A549 (cell line): Measurements from ENCODE around the gene ABHD17A. TPM values are rescaled to one million over a fixed set of nuclear protein-coding genes. Genes with fewer than 3 reads are reported as not detected.

Experiments
- ATAC-seq, 2 experiments: fragments of 200-7000 bp in 1 of 2; fragments of >200 bp in 1 of 2; cut with Nextera tagmentation in 1 of 2; cut with Tn5 transposase in 1 of 2; 3 replicates each; pipeline versions ENCODE4 v1.8.0 to v1.9.1; 2018 to 2020; ENCODE audit warnings: mild to moderate bottlenecking in 1 of 2, moderate library complexity in 1 of 2
- CTCF ChIA-PET: fragments of 300-600 bp; sonication (Branson Sonifier 250); formaldehyde crosslinking; extraction: SDS; loops from one replicate; lab custom pipeline; 2021; ENCODE audit warnings: antibody characterized with exemption, inconsistent platforms; lab: Yijun Ruan, JAX
- POLR2A ChIA-PET: fragments of 350-600 bp; formaldehyde crosslinking; extraction: SDS; loops from one replicate; lab custom pipeline; 2021; ENCODE audit warnings: antibody characterized with exemption, inconsistent platforms; lab: Yijun Ruan, JAX
- DNase-seq, 2 experiments: peaks; one replicate each; pipeline versions ENCODE4 v3.0.0 to v3.0.0-alpha.2; 2011 to 2016; ENCODE audit warnings: low read depth in 1 of 2, low spot score in 1 of 2
- FAIRE-seq: peaks from 2 replicates; lab custom pipeline; 2011; peaks lifted over from hg19 to GRCh38; lab: Jason Lieb, UNC
- H3K27ac ChIP-seq, 2 experiments: fragments of >200 bp; sonication (Bioruptor Twin); formaldehyde crosslinking; 3 replicates each; pipeline ENCODE4 v1.5.1; 2016 to 2017
- H3K4me1 ChIP-seq: fragments of >200 bp; sonication (Bioruptor Twin); formaldehyde crosslinking; 3 replicates; pipeline ENCODE4 v1.6.1; 2016
- H3K4me2 ChIP-seq: fragments of >200 bp; sonication (Bioruptor Twin); formaldehyde crosslinking; 3 replicates; pipeline ENCODE4 v1.6.1; 2016
- H3K4me3 ChIP-seq: fragments of >200 bp; sonication (Bioruptor Twin); formaldehyde crosslinking; 3 replicates; pipeline ENCODE4 v1.5.1; 2016
- H3K9me3 ChIP-seq: fragments of >200 bp; sonication (Bioruptor Twin); formaldehyde crosslinking; 3 replicates; pipeline ENCODE4 v1.6.1; 2016
- ATOH8 ChIP-seq: fragments of 250-450 bp; sonication (Bioruptor Pico); IDR thresholded peaks from 2 replicates; pipeline ENCODE4 v1.5.0; 2020; ENCODE audit warnings: low read depth, mild to moderate bottlenecking, moderate library complexity
- BHLHE40 ChIP-seq: IDR thresholded peaks from 2 replicates; pipeline ENCODE4 v1.6.1; 2012; ENCODE audit warnings: low read depth, low read length, inconsistent platforms
- CTCF ChIP-seq: fragments of >200 bp; sonication (Bioruptor Twin); formaldehyde crosslinking; IDR thresholded peaks from 3 replicates; pipeline ENCODE4 v1.5.1; 2016
- EHF ChIP-seq: fragments of 250-450 bp; sonication (Bioruptor Pico); IDR thresholded peaks from 2 replicates; pipeline ENCODE4 v1.5.0; 2020; ENCODE audit warnings: mild to moderate bottlenecking
- ELK1 ChIP-seq: fragments of 150-350 bp; IDR thresholded peaks from 2 replicates; pipeline ENCODE4 v1.6.1; 2014; ENCODE audit warnings: low read depth, mild to moderate bottlenecking, low read length
- FOSB ChIP-seq: fragments of 250-450 bp; sonication (Bioruptor Pico); IDR thresholded peaks from 2 replicates; pipeline ENCODE4 v1.5.0; 2020; ENCODE audit warnings: mild to moderate bottlenecking, moderate library complexity
- FOXS1 ChIP-seq: fragments of 250-450 bp; sonication (Bioruptor Pico); IDR thresholded peaks from 2 replicates; pipeline ENCODE4 v1.5.0; 2020; ENCODE audit warnings: mild to moderate bottlenecking, moderate library complexity
- HEYL ChIP-seq: fragments of 250-450 bp; sonication (Bioruptor Pico); IDR thresholded peaks from 2 replicates; pipeline ENCODE4 v1.8.0; 2021; ENCODE audit warnings: mild to moderate bottlenecking, moderate library complexity
- HOXB5 ChIP-seq: fragments of 250-450 bp; sonication (Bioruptor Pico); IDR thresholded peaks from 2 replicates; pipeline ENCODE4 v1.5.0; 2020; ENCODE audit warnings: mild to moderate bottlenecking, moderate library complexity
- KDM5A ChIP-seq: fragments of 200-600 bp; sonication (generic); IDR thresholded peaks from 2 replicates; pipeline ENCODE4 v1.6.1; 2016; ENCODE audit warnings: antibody characterized with exemption, mild to moderate bottlenecking
- MAZ ChIP-seq: fragments of 150-350 bp; IDR thresholded peaks from 2 replicates; pipeline ENCODE4 v1.6.1; 2014; ENCODE audit warnings: antibody characterized with exemption, low read depth, low read length, borderline replicate concordance
- PBX3 ChIP-seq: IDR thresholded peaks from 2 replicates; pipeline ENCODE4 v1.6.1; 2012
- PHF8 ChIP-seq: fragments of 200-600 bp; sonication (generic); IDR thresholded peaks from 2 replicates; pipeline ENCODE4 v1.6.1; 2016; ENCODE audit warnings: low read depth, mild to moderate bottlenecking, antibody characterized with exemption, moderate library complexity, borderline replicate concordance
- RARB ChIP-seq: fragments of 250-450 bp; sonication (Bioruptor Pico); IDR thresholded peaks from 2 replicates; pipeline ENCODE4 v1.8.0; 2021; ENCODE audit warnings: mild to moderate bottlenecking, moderate library complexity
- RCOR1 ChIP-seq: fragments of 150-350 bp; IDR thresholded peaks from 2 replicates; pipeline ENCODE4 v1.6.1; 2014; ENCODE audit warnings: antibody characterized with exemption, low read length, low read depth
- TFCP2L1 ChIP-seq: fragments of 250-450 bp; sonication (Bioruptor Pico); IDR thresholded peaks from 2 replicates; pipeline ENCODE4 v1.5.0; 2021; ENCODE audit warnings: mild to moderate bottlenecking
- TP53 ChIP-seq: fragments of 250-450 bp; sonication (Bioruptor Pico); IDR thresholded peaks from 2 replicates; pipeline ENCODE4 v1.5.0; 2021; ENCODE audit warnings: mild to moderate bottlenecking, moderate library complexity
- USF2 ChIP-seq: fragments of 450-650 bp; IDR thresholded peaks from 2 replicates; pipeline ENCODE4 v1.6.1; 2014; ENCODE audit warnings: antibody characterized with exemption
- ZSCAN20 ChIP-seq: fragments of 250-450 bp; sonication (Bioruptor Pico); IDR thresholded peaks from 2 replicates; pipeline ENCODE4 v1.8.0; 2022; ENCODE audit warnings: mild to moderate bottlenecking, moderate library complexity
- WGBS: methylation state at CpG from one replicate; pipeline ENCODE4 v1.1.6; 2017; ENCODE audit errors: missing lambda C conversion rate; 5-methylcytosine and 5-hydroxymethylcytosine counted together
- polyA plus RNA-seq, 4 experiments: library from polyadenylated mRNA; depleted of rRNA in 3 of 4; stranded (reverse); fragments of >200 nt; fragmentation: RNase III in 1 of 4; extraction: RNeasy Plus Mini Kit Qiagen cat#74134 plus additional on column Dnase treatment in 1 of 4; gene quantifications; 2 replicates in 3 of 4; 3 replicates in 1 of 4; pipeline ENCODE4 v1.2.3, GENCODE V29; 2011 to 2017

The ABHD17A gene
- polyA plus RNA-seq, 2 of the 4 experiments (the other 2 are of a cell fraction), result 12.8 to 23.1 TPM

- Histone ChIP-seq H3K4me3 (no peak overlapping the region), H3K4me2 (no peak overlapping the region)
- CTCF ChIA-PET, result interaction anchor here (1.7 to 14.0 kb wide), 3 partner anchors 10 to 171 kb away, joined by 6 to 212 read pairs (median 8); no protein-coding TSS in a partner anchor
These were observed 41.5 kb downstream of the ABHD17A start for GRCh38 chr19:1843646-1844394.

GRCh38 chr19:1843116-1843515, 42.2 kb downstream of the ABHD17A start:
- FAIRE-seq (no peak), ATAC-seq (no peak)
- ChIA-PET POLR2A (no interaction called here), CTCF (interaction anchor here (1.7 to 14.0 kb wide), 3 partner anchors 10 to 171 kb away, joined by 6 to 212 read pairs (median 8); no protein-coding TSS in a partner anchor)
- H3K4me2 ChIP-seq, result no peak overlapping the region
- WGBS, result 100% methylated on average over 1 of the region's 22 CpGs
- no peaks in the 10 kb centered on the region for H3K9me3 ChIP-seq
- H3K4me1 ChIP-seq, result peaks cover 15% of the 10 kb centered on the region
- H3K4me3 ChIP-seq, result no peak overlapping the region
- H3K27ac ChIP-seq, result no peak overlapping the region
- TF ChIP-seq HOXB5 (no peak), PHF8 (no peak), ELK1 (no peak), CTCF (no peak), KDM5A (no peak), ATOH8 (CRISPR knock-in tag) (no peak), MAZ (no peak)
- TF ChIP-seq, all 56 proteins: peak for 0
- no peak for DNase-seq

More at GRCh38 chr19:1843646-1844394, 41.5 kb downstream of the ABHD17A start:
- peaks cover 15% of the 10 kb centered on the region for H3K4me1 ChIP-seq
- no peak overlapping the region for H3K27ac ChIP-seq
- FAIRE-seq (no peak), DNase-seq (no peak), ATAC-seq (peak in 1 of 2 experiments; percentile 19; a peak in 1 of 6 replicates)
- no peaks in the 10 kb centered on the region for H3K9me3 ChIP-seq
- POLR2A ChIA-PET, result no interaction called here
- no peak for TF ChIP-seq TP53 (CRISPR knock-in tag)
- no peak for TF ChIP-seq USF2
- TF ChIP-seq ZSCAN20, result no peak
- no peak for TF ChIP-seq HEYL (CRISPR knock-in tag)
- TF ChIP-seq RARB, result no peak
- TF ChIP-seq TFCP2L1 (CRISPR knock-in tag), result no peak
- no peak for TF ChIP-seq FOSB (CRISPR knock-in tag)
- TF ChIP-seq EHF (CRISPR knock-in tag), result no peak
- no peak for TF ChIP-seq PBX3
- TF ChIP-seq RCOR1, result no peak
- no peak for TF ChIP-seq FOXS1 (CRISPR knock-in tag)
- TF ChIP-seq HOXB5, result no peak
- no peak for TF ChIP-seq BHLHE40
- 87% methylated on average over 11 of the region's 25 CpGs for WGBS
